Testis (tissue), 2 donors: ENCODE data around the gene IQGAP3.

Experiments used
- CTCF ChIP-seq, 3 experiments: fragments of 450-650 bp in 2 of 3; fragments of 200-600 bp in 1 of 3; sonication (generic) in 1 of 3; IDR thresholded peaks; one replicate each; pipeline ENCODE4 v1.5.1; 2016 to 2019; ENCODE audit warnings: antibody characterized with exemption in 3 of 3, mild to moderate bottlenecking in 2 of 3, moderate library complexity in 1 of 3
- POLR2A ChIP-seq: fragments of 450-650 bp; IDR thresholded peaks from one replicate; pipeline ENCODE4 v1.6.1; 2017; ENCODE audit warnings: antibody characterized with exemption, mild to moderate bottlenecking, moderate library complexity

DNA sequence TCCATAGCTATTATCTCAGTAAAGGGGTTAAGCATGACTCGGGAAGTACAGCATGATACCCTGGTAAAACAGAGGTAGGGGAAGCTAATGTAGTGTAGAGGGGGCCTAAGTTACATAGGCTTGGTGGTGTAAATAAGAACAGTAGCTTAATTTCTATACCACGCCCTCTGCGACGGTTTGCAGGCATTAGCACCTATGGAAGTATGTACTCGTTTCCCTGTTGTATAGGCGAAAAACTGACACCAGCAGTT lies 18.7 kb upstream of the IQGAP3 start:
- TF ChIP-seq CTCF (IDR thresholded peaks at IDR 0.05) (no peak), POLR2A (no peak)
